ENCODE measurements around the gene ZFR2.

The ZFR2 gene

GRCh38 chr19:3788996-3789778, 79.7 kb downstream of the ZFR2 start:
- TF ChIP-seq EZH2 (IDR thresholded peaks at IDR 0.05; ENCODE audit: borderline replicate concordance, low read length) (no peak), CTCF (IDR thresholded peaks at IDR 0.05; ENCODE audit: low read length) (no peak)
- no peak overlapping the region for H3K4me2 ChIP-seq (ENCODE audit: low read length)
- H3K27ac ChIP-seq (ENCODE audit: low read depth, low read length, poor library complexity, severe bottlenecking): no peak overlapping the region
- H3K36me3 ChIP-seq (ENCODE audit: insufficient read depth, low read length): no peaks in the 10 kb centered on the region
- no peak overlapping the region for H3K9ac ChIP-seq (ENCODE audit: low read length)
- H3K9me3 ChIP-seq (ENCODE audit: low read length): no peaks in the 10 kb centered on the region
- H2AFZ ChIP-seq (ENCODE audit: low read length): no peak overlapping the region
- H3K9me2 ChIP-seq (ENCODE audit: low read depth, low read length): no peaks in the 10 kb centered on the region
- H3K79me2 ChIP-seq (ENCODE audit: insufficient read depth, low read length): no peaks in the 10 kb centered on the region
- no peaks in the 10 kb centered on the region for H3F3A ChIP-seq (ENCODE audit: insufficient read depth, low read length)
- H4K20me1 ChIP-seq (ENCODE audit: insufficient read depth, low read length): no peaks in the 10 kb centered on the region
- peaks cover 4% of the 10 kb centered on the region; the same call in 1 of the 2 replicates for H3K27me3 ChIP-seq (ENCODE audit: insufficient read depth, low read length)
- no peaks in the 10 kb centered on the region for H3K4me1 ChIP-seq (ENCODE audit: insufficient read depth, low read length, severe bottlenecking)
- H3K4me3 ChIP-seq (ENCODE audit: low read depth, low read length, poor library complexity, severe bottlenecking): no peak overlapping the region

- Histone ChIP-seq H3K79me2 (ENCODE audit: insufficient read depth, low read length) (no peaks in the 10 kb centered on the region), H3K9ac (ENCODE audit: low read length) (no peak within 1 kb of the TSS), H2AFZ (ENCODE audit: low read length) (no peak within 1 kb of the TSS), H3K9me3 (ENCODE audit: low read length) (peaks cover 11% of the 10 kb centered on the region), H4K20me1 (ENCODE audit: insufficient read depth, low read length) (no peaks in the 10 kb centered on the region), H3K4me2 (ENCODE audit: low read length) (no peak within 1 kb of the TSS), H3K4me1 (ENCODE audit: insufficient read depth, low read length, severe bottlenecking) (no peaks in the 10 kb centered on the region), H3K9me2 (ENCODE audit: low read depth, low read length) (no peaks in the 10 kb centered on the region), H3F3A (ENCODE audit: insufficient read depth, low read length) (no peaks in the 10 kb centered on the region), H3K27ac (ENCODE audit: low read depth, low read length, poor library complexity, severe bottlenecking) (no peak within 1 kb of the TSS), H3K27me3 (ENCODE audit: insufficient read depth, low read length) (peaks cover 3% of the 10 kb centered on the region; the same call in 1 of the 2 replicates), H3K4me3 (ENCODE audit: low read depth, low read length, poor library complexity, severe bottlenecking) (no peak within 1 kb of the TSS), H3K36me3 (ENCODE audit: insufficient read depth, low read length) (no peaks in the 10 kb centered on the region; the same call in 1 of the 2 replicates)
- no peak for TF ChIP-seq EZH2 (IDR thresholded peaks at IDR 0.05; ENCODE audit: borderline replicate concordance, low read length)
- TF ChIP-seq CTCF (IDR thresholded peaks at IDR 0.05; ENCODE audit: low read length): no peak
These were observed 82.7 kb downstream of the ZFR2 start, which contains the start of gene MATK for GRCh38 chr19:3785938-3786824. Gene MATK, minus strand, starts transcription at chr19:3786381. Its CDS starts 1,246 bp downstream, at chr19:3785135.

- Histone ChIP-seq H3K79me2 (ENCODE audit: insufficient read depth, low read length) (no peaks in the 10 kb centered on the region), H3K4me2 (ENCODE audit: low read length) (no peak overlapping the region), H3K9ac (ENCODE audit: low read length) (no peak overlapping the region), H3F3A (ENCODE audit: insufficient read depth, low read length) (no peaks in the 10 kb centered on the region), H3K27ac (ENCODE audit: low read depth, low read length, poor library complexity, severe bottlenecking) (no peak overlapping the region), H3K4me3 (ENCODE audit: low read depth, low read length, poor library complexity, severe bottlenecking) (no peak overlapping the region), H4K20me1 (ENCODE audit: insufficient read depth, low read length) (no peaks in the 10 kb centered on the region), H3K27me3 (ENCODE audit: insufficient read depth, low read length) (peaks cover 8% of the 10 kb centered on the region; the same call in 1 of the 2 replicates), H3K4me1 (ENCODE audit: insufficient read depth, low read length, severe bottlenecking) (no peaks in the 10 kb centered on the region), H3K9me2 (ENCODE audit: low read depth, low read length) (no peaks in the 10 kb centered on the region), H3K36me3 (ENCODE audit: insufficient read depth, low read length) (no peaks in the 10 kb centered on the region; the same call in 1 of the 2 replicates), H2AFZ (ENCODE audit: low read length) (no peak overlapping the region), H3K9me3 (ENCODE audit: low read length) (peaks cover 13% of the 10 kb centered on the region)
- TF ChIP-seq EZH2 (IDR thresholded peaks at IDR 0.05; ENCODE audit: borderline replicate concordance, low read length) (no peak), CTCF (IDR thresholded peaks at IDR 0.05; ENCODE audit: low read length) (no peak)
These were observed 83.3 kb downstream of the ZFR2 start for GRCh38 chr19:3785451-3785937.

Measured in OCI-LY1 (cell line).